Measurements from ENCODE around the gene FAM171A1.

DNA sequence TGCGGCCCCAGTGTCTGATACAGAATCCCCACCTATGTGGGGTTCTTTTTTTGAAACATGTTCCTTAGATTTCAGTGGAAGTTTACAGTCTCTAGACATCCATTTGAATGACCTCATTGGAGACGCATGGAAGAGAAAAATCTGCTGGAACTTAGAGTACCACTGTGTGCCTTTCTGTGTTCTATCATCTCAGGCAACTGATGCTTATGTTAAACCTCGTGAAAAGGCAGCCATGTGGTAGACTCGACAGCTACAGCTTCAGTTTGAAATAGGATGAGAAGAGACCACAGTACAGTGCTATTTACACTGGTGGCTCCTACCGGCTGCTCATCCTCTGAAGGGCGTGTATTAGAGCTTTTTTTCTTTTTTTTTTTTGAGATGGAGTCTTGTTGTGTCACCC, 74.4 kb downstream of the FAM171A1 start:
- TF ChIP-seq, protein P1, sequence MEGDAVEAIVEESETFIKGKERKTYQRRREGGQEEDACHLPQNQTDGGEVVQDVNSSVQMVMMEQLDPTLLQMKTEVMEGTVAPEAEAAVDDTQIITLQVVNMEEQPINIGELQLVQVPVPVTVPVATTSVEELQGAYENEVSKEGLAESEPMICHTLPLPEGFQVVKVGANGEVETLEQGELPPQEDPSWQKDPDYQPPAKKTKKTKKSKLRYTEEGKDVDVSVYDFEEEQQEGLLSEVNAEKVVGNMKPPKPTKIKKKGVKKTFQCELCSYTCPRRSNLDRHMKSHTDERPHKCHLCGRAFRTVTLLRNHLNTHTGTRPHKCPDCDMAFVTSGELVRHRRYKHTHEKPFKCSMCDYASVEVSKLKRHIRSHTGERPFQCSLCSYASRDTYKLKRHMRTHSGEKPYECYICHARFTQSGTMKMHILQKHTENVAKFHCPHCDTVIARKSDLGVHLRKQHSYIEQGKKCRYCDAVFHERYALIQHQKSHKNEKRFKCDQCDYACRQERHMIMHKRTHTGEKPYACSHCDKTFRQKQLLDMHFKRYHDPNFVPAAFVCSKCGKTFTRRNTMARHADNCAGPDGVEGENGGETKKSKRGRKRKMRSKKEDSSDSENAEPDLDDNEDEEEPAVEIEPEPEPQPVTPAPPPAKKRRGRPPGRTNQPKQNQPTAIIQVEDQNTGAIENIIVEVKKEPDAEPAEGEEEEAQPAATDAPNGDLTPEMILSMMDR (conservative IDR thresholded peaks at IDR 0.05): no peak
- TF ChIP-seq ZFX (IDR thresholded peaks at IDR 0.05): no peak

Measured in C4-2B (cell line).